HepG2 (cell line): ENCODE results near the gene MYH7. TPM values are rescaled to one million over a fixed set of nuclear protein-coding genes. Genes with fewer than 3 reads are reported as not detected.

Experiments used
- ATAC-seq: fragments of 200-7000 bp; cut with Tn5 transposase; 3 replicates; pipeline ENCODE4 v1.9.1; 2020; ENCODE audit warnings: mild to moderate bottlenecking, moderate library complexity
- BruUV-seq: library from RNA; stranded (reverse); fragments of 400-500 nt; replicated peaks from 2 replicates; lab custom pipeline; 2021; lab: Mats Ljungman, UMichigan
- CTCF ChIA-PET: fragments of 300-600 bp; formaldehyde crosslinking; extraction: SDS; loops from one replicate; lab custom pipeline; 2021; ENCODE audit warnings: low total read pairs, inconsistent platforms, low intra/inter-chr PET ratio; lab: Yijun Ruan, JAX
- POLR2A ChIA-PET: fragments of 350-600 bp; sonication (Branson Sonifier 250); formaldehyde crosslinking; loops from one replicate; lab custom pipeline; 2020; ENCODE audit warnings: antibody characterized with exemption, inconsistent platforms; lab: Yijun Ruan, JAX
- DNase-seq: peaks from one replicate; pipeline ENCODE4 v3.0.0-alpha.2; 2015; ENCODE audit warnings: low spot score
- FAIRE-seq: peaks from 3 replicates; lab custom pipeline; 2011; peaks lifted over from hg19 to GRCh38; lab: Jason Lieb, UNC
- H2AFZ ChIP-seq: one replicate; pipeline ENCODE4 v1.6.1; 2011; ENCODE audit warnings: low read length, inconsistent platforms
- H3K27ac ChIP-seq: fragments of 300-600 bp; 3 replicates; pipeline ENCODE4 v1.8.0; 2011; ENCODE audit warnings: mixed run types, mild to moderate bottlenecking, mixed read lengths, low read length, inconsistent platforms; ENCODE audit not compliant: insufficient read depth; ENCODE audit errors: extremely low read length
- H3K27me3 ChIP-seq, 2 experiments: fragments of 200-600 bp in 1 of 2; 2 replicates in 1 of 2; 3 replicates in 1 of 2; pipeline versions ENCODE4 v1.6.0 to v1.8.0; 2011; ENCODE audit warnings: low read length in 2 of 2, mild to moderate bottlenecking in 2 of 2, moderate library complexity in 2 of 2, inconsistent platforms in 1 of 2; ENCODE audit not compliant: insufficient read depth in 2 of 2, control insufficient read depth in 1 of 2
- H3K36me3 ChIP-seq, 2 experiments: fragments of 200-600 bp in 1 of 2; replicated peaks in 1 of 2; 2 replicates in 1 of 2; 3 replicates in 1 of 2; pipeline versions ENCODE4 v1.5.1 to v1.8.0; 2011; ENCODE audit warnings: low read length in 2 of 2, inconsistent platforms in 1 of 2; ENCODE audit not compliant: insufficient read depth in 2 of 2, control insufficient read depth in 1 of 2
- H3K4me1 ChIP-seq: 2 replicates; pipeline ENCODE4 v1.5.1; 2012; ENCODE audit warnings: low read length, inconsistent platforms; ENCODE audit not compliant: insufficient read depth
- H3K4me2 ChIP-seq: 2 replicates; pipeline ENCODE4 v1.6.0; 2011; ENCODE audit warnings: low read depth, low read length, inconsistent platforms
- H3K4me3 ChIP-seq, 3 experiments: fragments of 200-600 bp in 1 of 3; sonication (generic), shearing (Covaris generic) in 1 of 3; replicated peaks in 1 of 3; 2 replicates each; pipeline ENCODE4 v1.5.1; 2011 to 2016; ENCODE audit warnings: low read length in 3 of 3, inconsistent platforms in 2 of 3, low read depth in 2 of 3, mild to moderate bottlenecking in 2 of 3, control low read depth in 1 of 3, mixed read lengths in 1 of 3; ENCODE audit not compliant: insufficient read depth in 1 of 3
- H3K79me2 ChIP-seq: one replicate; pipeline ENCODE4 v1.6.1; 2011; ENCODE audit warnings: low read length, inconsistent platforms; ENCODE audit not compliant: insufficient read depth
- H3K9ac ChIP-seq: 2 replicates; pipeline ENCODE4 v1.6.0; 2011; ENCODE audit warnings: mild to moderate bottlenecking, low read depth, low read length, inconsistent platforms; ENCODE audit not compliant: insufficient read depth
- H3K9me3 ChIP-seq: 2 replicates; pipeline ENCODE4 v1.5.1; 2012; ENCODE audit warnings: mild to moderate bottlenecking, low read length
- H4K20me1 ChIP-seq: 2 replicates; pipeline ENCODE4 v1.6.0; 2011; ENCODE audit warnings: inconsistent platforms, mild to moderate bottlenecking, low read length, moderate library complexity; ENCODE audit not compliant: insufficient read depth
- GATAD1 ChIP-seq: IDR thresholded peaks from 2 replicates; pipeline ENCODE4 v1.6.1; 2016; ENCODE audit warnings: missing genetic modification reagents, missing compliant biosample characterization
- IKZF5 ChIP-seq: IDR thresholded peaks from 2 replicates; pipeline ENCODE4 v1.6.1; 2018; ENCODE audit warnings: missing genetic modification reagents, mild to moderate bottlenecking, missing compliant biosample characterization
- NR0B2 ChIP-seq: sonication (generic); formaldehyde crosslinking; IDR thresholded peaks from 2 replicates; pipeline ENCODE4 v1.4.0; 2020; ENCODE audit warnings: mild to moderate bottlenecking, missing genetic modification reagents
- ZNF253 ChIP-seq: sonication (generic); formaldehyde crosslinking; IDR thresholded peaks from 2 replicates; pipeline ENCODE4 v1.8.0; 2022; ENCODE audit warnings: mild to moderate bottlenecking, missing genetic modification reagents, borderline replicate concordance
- ZNF317 ChIP-seq: sonication (generic); formaldehyde crosslinking; IDR thresholded peaks from 2 replicates; pipeline ENCODE4 v1.5.0; 2020; ENCODE audit warnings: mild to moderate bottlenecking, missing genetic modification reagents
- ZNF687 ChIP-seq: sonication (generic); formaldehyde crosslinking; IDR thresholded peaks from 2 replicates; pipeline ENCODE4 v1.5.1; 2020; ENCODE audit warnings: mild to moderate bottlenecking, missing genetic modification reagents, moderate library complexity
- ZXDC ChIP-seq: sonication (generic); formaldehyde crosslinking; IDR thresholded peaks from 2 replicates; pipeline ENCODE4 v1.5.0; 2020; ENCODE audit warnings: mild to moderate bottlenecking, missing genetic modification reagents
- WGBS: methylation state at CpG from one replicate; pipeline ENCODE4 v1.1.6; 2017; ENCODE audit warnings: low lambda C conversion rate; 5-methylcytosine and 5-hydroxymethylcytosine counted together
- in situ Hi-C: cut with HindIII; loops from 2 replicates; pipeline ENCODE4 v1.10.0; 2017; ENCODE audit warnings: low pct_unique_long_range_greater_than_20kb; ENCODE audit not compliant: extremely low pct_ligation_motif_present
- intact Hi-C: fragments of 100-400 bp; cut with micrococcal nuclease; formaldehyde crosslinking; loops from one replicate; pipeline ENCODE4 v1.10.0; 2022; ENCODE audit not compliant: unreplicated experiment
- polyA plus RNA-seq, 8 experiments: library from polyadenylated mRNA; depleted of rRNA in 3 of 8; stranded (reverse) in 7 of 8; unstranded in 1 of 8; fragments of >200 nt; fragmentation: Illumina TruSeq in 4 of 8; extraction: Trizol in 4 of 8; gene quantifications; 2 replicates each; pipeline versions ENCODE4 v1.2.1 to v1.2.3, GENCODE V29; 2011 to 2016; ENCODE audit warnings: low read depth in 4 of 8, missing spikeins in 1 of 8, mixed read lengths in 1 of 8; ENCODE audit not compliant: insufficient read depth in 1 of 8
- total RNA-seq, 5 experiments: library from RNA; depleted of rRNA; stranded (reverse); fragments of >200 nt; fragmentation: Illumina TruSeq; extraction: Trizol; gene quantifications; 2 replicates each; pipeline ENCODE4 v1.2.3, GENCODE V29; 2016; ENCODE audit warnings: low read depth in 1 of 5

Gene MYH7
- total and polyA plus RNA-seq, 2 of the 13 experiments (the other 11 are each of a cell fraction or from before 2014, with no cell fraction given): 0.04 TPM; not detected in 1

- Histone ChIP-seq H4K20me1 (no peaks in the 10 kb centered on the region), H3K4me3 (no peak overlapping the region), H3K9ac (no peak overlapping the region), H3K27me3 (peaks cover 29 to 94% of the 10 kb centered on the region in 2 experiments), H3K4me2 (no peak overlapping the region), H3K4me1 (no peaks in the 10 kb centered on the region), H2AFZ (no peak overlapping the region), H3K27ac (no peak overlapping the region), H3K9me3 (no peaks in the 10 kb centered on the region), H3K36me3 (no peaks in the 10 kb centered on the region), H3K79me2 (no peaks in the 10 kb centered on the region)
- intact Hi-C loops (no loop called here), in situ Hi-C loops (no loop called here)
- no peak for FAIRE-seq
- peak; percentile 19 for ATAC-seq
- 26% methylated on average over 26 of the region's 26 CpGs for WGBS
- POLR2A ChIA-PET: no interaction called here
- no peak for DNase-seq
- CTCF ChIA-PET: no interaction called here
- TF ChIP-seq GATAD1 (CRISPR knock-in tag) (no peak), ZNF317 (0 out of 2 replicates have a peak, but pooled peaks have one; percentile 67), NR0B2 (CRISPR knock-in tag) (0 out of 2 replicates have a peak, but pooled peaks have one; percentile 16), ZNF687 (CRISPR knock-in tag) (0 out of 2 replicates have a peak, but pooled peaks have one; percentile 6), IKZF5 (CRISPR knock-in tag) (no peak), ZXDC (CRISPR knock-in tag) (no peak), ZNF253 (CRISPR knock-in tag) (0 out of 2 replicates have a peak, but pooled peaks have one; percentile 19)
- BruUV-seq: no TSS peak
These were observed 47.3 kb downstream of the MYH7 start for GRCh38 chr14:23387916-23388882.
